Large intestine (tissue), 3 donors: ENCODE results near the gene U2AF2. TPM values are rescaled to one million over a fixed set of nuclear protein-coding genes. Genes with fewer than 3 reads are reported as not detected.

Source experiments
- DNase-seq, 2 donors: peaks; one replicate each; pipeline versions ENCODE4 v3.0.0 to v3.0.0-alpha.2; 2013
- H3K27ac ChIP-seq: one replicate; pipeline ENCODE4 v1.5.1; 2013; ENCODE audit warnings: low read length
- H3K27me3 ChIP-seq: 2 replicates; pipeline ENCODE4 v1.6.1; 2013; ENCODE audit warnings: low read length; ENCODE audit not compliant: control insufficient read depth, insufficient read depth
- H3K36me3 ChIP-seq: 2 replicates; pipeline ENCODE4 v1.6.1; 2013; ENCODE audit warnings: low read length; ENCODE audit not compliant: control insufficient read depth, insufficient read depth
- H3K4me1 ChIP-seq: one replicate; pipeline ENCODE4 v1.6.1; 2013; ENCODE audit warnings: low read length; ENCODE audit not compliant: control insufficient read depth, insufficient read depth
- H3K4me3 ChIP-seq: one replicate; pipeline ENCODE4 v1.5.1; 2013; ENCODE audit warnings: low read length
- H3K9me3 ChIP-seq: one replicate; pipeline ENCODE4 v1.6.1; 2013; ENCODE audit warnings: mild to moderate bottlenecking, low read depth, low read length, moderate library complexity; ENCODE audit not compliant: control insufficient read depth
- WGBS: methylation state at CpG from one replicate; pipeline ENCODE4 v1.1.5; 2013; ENCODE audit warnings: low lambda C conversion rate; ENCODE audit not compliant: insufficient coverage; 5-methylcytosine and 5-hydroxymethylcytosine counted together
- polyA plus RNA-seq: library from polyadenylated mRNA; unstranded; fragments of 120-200 nt; gene quantifications from one replicate; pipeline ENCODE4 v1.2.1, GENCODE V29; 2013

U2AF2 gene
- polyA plus RNA-seq, 1 donor: 167 TPM

DNA sequence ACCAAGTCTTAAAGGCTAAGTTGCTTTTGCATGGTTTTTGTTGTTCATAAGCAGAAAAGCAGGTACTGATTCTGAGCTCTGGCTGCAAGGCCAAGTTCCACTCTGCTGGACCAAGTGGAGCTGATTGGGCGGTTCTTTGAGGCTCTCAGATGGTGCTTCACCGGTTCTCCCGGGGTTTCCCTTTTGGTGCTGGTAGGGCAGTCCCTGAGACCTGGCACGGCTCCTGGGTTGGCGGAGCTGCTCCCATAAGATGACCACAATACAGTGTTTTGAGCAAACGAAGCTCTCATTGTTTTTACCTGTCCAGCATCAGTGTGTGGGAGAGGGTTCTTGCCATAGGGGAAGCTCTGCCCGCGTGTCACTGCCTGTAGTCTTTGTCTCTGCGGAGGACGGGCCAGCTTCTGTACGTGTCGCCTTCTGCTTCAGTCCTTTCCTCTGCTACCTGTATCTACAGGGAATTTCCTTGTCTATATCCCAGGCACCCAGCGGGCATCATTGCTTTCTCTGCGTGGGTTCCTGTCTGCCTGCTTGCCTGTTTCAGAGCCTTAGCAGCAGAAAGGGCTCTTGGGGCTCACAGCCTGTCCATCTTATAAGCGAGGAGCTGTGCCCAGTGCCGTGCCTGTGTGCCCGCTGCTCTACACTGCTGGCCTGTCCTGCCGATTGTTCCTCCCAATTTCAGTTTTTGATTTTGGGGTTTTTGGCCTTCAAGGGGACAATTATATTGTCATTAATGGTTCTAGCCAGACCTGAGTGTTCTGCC, 2.3 kb downstream of the U2AF2 start:
- Histone ChIP-seq H3K4me3 (peak overlapping the region; percentile 99), H3K27ac (no peak overlapping the region), H3K9me3 (peaks cover 2% of the 10 kb centered on the region), H3K36me3 (peaks cover 43% of the 10 kb centered on the region), H3K4me1 (peaks cover 14% of the 10 kb centered on the region), H3K27me3 (no peaks in the 10 kb centered on the region)
- no peak for DNase-seq
- 100% methylated on average over 2 of the region's 18 CpGs for WGBS

DNA sequence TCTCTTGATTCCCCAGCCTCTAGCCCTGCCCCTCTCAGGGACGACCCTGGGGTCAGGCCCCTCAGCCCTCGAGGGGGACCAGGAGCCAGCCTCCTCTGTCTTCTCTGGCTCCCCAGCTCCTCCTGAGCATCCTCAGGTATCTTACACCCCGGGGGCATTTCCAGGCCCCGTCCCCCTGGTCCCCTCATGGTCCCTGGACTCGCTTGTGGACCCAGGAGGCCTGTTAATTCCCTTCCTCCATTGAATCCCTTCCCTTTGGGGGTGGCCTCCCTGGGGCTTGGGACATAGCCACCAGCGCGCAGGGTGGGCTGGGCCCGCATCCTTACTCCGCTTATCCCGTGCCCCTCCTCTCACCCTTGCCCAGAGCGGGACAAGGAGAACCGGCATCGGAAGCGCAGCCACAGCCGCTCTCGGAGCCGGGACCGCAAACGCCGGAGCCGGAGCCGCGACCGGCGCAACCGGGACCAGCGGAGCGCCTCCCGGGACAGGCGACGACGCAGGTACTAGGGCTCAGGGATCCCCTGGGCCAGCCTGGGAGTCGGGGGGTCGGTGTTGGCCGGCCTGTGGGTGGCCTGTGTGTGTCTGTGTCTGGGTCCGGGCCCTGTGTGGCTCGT, 4.1 kb downstream of the U2AF2 start:
- no CpG with 5 or more reads among the region's 37 CpGs for WGBS

DNA sequence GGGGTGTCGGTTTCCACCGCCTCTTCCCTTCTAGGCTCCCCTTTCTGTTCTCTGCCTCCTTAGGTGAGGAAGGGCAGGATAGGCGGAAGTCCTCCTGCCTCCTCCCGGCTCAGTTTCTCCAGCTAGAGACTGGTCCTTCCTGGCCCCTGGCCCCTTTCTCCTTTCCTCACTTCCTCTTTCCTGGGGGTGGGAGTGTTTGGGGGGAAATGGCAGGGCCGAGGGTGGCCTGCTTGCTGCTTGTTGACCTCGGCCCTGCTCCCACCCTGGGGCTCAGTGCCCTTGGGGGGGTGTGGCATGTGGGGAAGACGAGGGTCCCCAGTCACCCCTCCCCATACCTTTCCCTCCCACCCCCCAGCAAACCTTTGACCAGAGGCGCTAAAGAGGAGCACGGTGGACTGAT, 5.0 kb downstream of the U2AF2 start:
- no peak overlapping the region for H3K4me3 ChIP-seq
- WGBS: 100% methylated on average over 1 of the region's 9 CpGs
- H3K27me3 ChIP-seq: no peaks in the 10 kb centered on the region
- H3K36me3 ChIP-seq: peaks cover 63% of the 10 kb centered on the region
- no peak overlapping the region for H3K27ac ChIP-seq
- H3K4me1 ChIP-seq: peaks cover 14% of the 10 kb centered on the region
- DNase-seq: no peak
- H3K9me3 ChIP-seq: peaks cover 2% of the 10 kb centered on the region

More for the DNA sequence above, 4.1 kb downstream of the U2AF2 start:
- Histone ChIP-seq H3K9me3 (peaks cover 2% of the 10 kb centered on the region), H3K27me3 (no peaks in the 10 kb centered on the region), H3K27ac (no peak overlapping the region), H3K4me3 (no peak overlapping the region), H3K4me1 (peaks cover 14% of the 10 kb centered on the region), H3K36me3 (peaks cover 55% of the 10 kb centered on the region)
- DNase-seq: no peak

DNA sequence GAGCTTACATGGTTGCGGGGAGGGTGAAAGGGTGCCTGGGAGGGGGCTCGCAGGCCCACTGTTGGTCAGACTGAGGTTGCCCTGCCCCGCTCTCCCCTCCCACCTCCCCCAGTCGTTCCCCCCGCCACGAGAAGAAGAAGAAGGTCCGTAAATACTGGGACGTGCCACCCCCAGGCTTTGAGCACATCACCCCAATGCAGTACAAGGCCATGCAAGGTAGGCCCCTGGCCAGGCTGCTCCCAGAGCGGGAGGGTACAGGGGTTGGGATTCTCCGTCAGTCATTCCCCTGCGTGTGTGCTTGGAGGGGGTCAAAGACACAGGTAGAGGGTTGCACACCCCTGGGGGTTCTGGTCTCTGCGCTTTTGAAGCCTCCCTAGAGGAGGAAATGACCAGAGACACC, 5.6 kb downstream of the U2AF2 start:
- Histone ChIP-seq H3K36me3 (peaks cover 66% of the 10 kb centered on the region), H3K9me3 (no peaks in the 10 kb centered on the region), H3K27ac (no peak overlapping the region), H3K4me1 (peaks cover 14% of the 10 kb centered on the region), H3K4me3 (no peak overlapping the region), H3K27me3 (no peaks in the 10 kb centered on the region)
- no peak for DNase-seq
- no CpG with 5 or more reads among the region's 12 CpGs for WGBS

DNA sequence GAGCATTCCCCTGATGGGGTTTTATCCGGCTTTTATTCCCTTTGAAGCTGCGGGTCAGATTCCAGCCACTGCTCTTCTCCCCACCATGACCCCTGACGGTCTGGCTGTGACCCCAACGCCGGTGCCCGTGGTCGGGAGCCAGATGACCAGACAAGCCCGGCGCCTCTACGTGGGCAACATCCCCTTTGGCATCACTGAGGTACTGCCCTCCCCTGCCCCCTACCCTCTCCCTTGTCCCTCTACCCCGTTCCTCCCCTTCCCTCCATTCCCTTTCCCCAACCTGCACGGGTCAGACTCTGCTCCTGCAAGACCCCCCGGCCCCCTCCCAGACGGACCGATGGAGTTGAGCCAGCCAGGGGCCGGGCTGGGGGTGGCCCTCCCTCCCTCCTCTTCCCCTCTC, 6.2 kb downstream of the U2AF2 start:
- Histone ChIP-seq H3K4me1 (peaks cover 14% of the 10 kb centered on the region), H3K27me3 (no peaks in the 10 kb centered on the region), H3K9me3 (no peaks in the 10 kb centered on the region), H3K27ac (no peak overlapping the region), H3K36me3 (peaks cover 69% of the 10 kb centered on the region), H3K4me3 (no peak overlapping the region)
- DNase-seq: no peak
- no CpG with 5 or more reads among the region's 16 CpGs for WGBS

DNA sequence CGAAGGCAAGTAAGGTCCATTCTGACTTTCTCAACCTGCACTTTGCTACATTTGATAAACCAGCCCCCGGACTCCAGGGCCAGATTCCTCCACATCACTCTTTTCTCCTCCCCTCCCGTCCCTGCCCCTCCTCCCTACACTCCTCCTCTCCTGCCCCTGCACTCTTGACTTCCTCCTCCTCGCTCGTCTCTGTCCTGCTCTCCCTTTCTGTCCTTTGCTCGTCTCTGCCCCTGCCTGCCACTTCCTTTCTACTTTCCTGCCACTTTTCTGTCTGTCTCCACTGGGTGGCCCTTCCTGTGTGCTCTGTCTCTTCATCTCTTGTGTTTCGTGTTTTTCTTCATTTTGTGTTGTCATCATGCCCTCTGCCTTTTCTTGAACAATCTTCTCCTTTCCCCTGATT, 7.0 kb downstream of the U2AF2 start:
- Histone ChIP-seq H3K9me3 (no peaks in the 10 kb centered on the region), H3K27me3 (no peaks in the 10 kb centered on the region), H3K4me3 (no peak overlapping the region), H3K4me1 (peaks cover 12% of the 10 kb centered on the region), H3K36me3 (peaks cover 78% of the 10 kb centered on the region), H3K27ac (no peak overlapping the region)
- no peak for DNase-seq
- WGBS: 70% methylated on average over 4 of the region's 7 CpGs

DNA sequence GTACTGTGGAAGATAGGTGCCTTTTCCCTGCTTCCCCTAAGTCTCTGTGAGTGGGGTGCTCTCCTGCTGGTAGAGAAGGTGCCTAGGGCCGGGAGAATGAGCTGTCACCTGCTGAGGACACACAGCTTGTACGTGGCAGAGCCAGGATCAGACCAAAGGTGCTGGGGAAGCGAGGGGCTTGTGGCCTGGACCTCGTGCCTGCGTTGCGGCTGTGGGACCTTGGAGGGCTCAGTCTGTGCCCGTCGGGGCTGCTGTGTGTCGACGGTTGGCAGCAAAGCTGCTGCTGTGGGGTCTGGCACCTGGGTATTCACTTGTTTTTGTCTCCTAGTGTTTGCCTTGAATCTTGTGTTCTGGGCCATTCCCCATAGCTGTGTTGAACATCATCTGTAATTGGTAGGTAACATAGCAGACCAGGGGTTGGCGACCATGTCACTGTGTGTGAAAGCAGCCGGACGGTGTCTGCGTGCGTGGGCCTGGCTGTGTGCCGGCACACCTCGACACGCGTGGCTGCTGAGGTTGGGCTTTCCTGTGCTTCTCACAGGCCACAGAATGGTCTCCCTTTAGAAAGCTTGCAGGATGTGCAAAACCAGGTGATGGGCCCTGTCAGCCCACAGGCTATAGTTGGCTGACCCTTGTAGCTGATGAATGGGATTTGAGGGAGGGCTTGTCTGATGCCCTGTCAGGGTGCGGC, 9.2 kb downstream of the U2AF2 start:
- no peaks in the 10 kb centered on the region for H3K9me3 ChIP-seq
- no CpG with 5 or more reads among the region's 20 CpGs for WGBS
- no peak for DNase-seq
- peaks cover 89% of the 10 kb centered on the region for H3K36me3 ChIP-seq
- H3K27me3 ChIP-seq: no peaks in the 10 kb centered on the region
- peaks cover 19% of the 10 kb centered on the region for H3K4me1 ChIP-seq
- no peak overlapping the region for H3K4me3 ChIP-seq
- H3K27ac ChIP-seq: no peak overlapping the region

DNA sequence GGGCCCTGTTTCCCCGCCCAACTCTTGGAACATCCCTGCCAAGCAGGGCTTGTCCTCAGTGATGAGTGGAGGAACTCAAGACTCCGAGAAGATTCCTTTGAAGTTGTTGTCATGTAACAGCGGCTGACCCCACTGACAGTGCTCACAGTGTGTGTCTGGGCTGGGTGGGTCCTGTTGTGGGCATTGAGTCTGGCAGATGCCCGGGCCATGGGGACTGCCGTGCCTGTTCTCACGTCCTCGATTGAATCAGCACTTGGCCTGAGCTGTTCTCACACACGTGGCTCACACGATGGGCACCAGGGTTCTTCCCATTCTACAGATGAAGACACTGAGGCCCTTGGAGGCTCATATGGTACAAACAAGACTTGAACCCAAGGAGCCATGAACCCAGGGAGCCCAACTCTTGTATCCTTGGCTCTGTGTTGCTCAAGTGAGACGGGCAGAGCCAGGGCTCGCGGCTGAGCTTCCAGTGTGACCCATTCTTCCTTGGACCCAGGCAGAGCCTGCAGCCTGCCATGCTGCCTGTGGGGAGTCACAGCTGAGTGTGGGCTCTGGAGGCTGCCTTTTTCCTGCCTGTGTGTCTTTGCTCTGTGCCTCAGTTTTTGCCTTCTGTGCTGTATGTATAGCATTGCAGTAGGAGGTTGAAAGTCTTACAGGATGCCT, 11.6 kb downstream of the U2AF2 start:
- peaks cover 19% of the 10 kb centered on the region for H3K4me1 ChIP-seq
- H3K4me3 ChIP-seq: no peak overlapping the region
- DNase-seq: no peak
- H3K9me3 ChIP-seq: no peaks in the 10 kb centered on the region
- H3K27me3 ChIP-seq: no peaks in the 10 kb centered on the region
- no peak overlapping the region for H3K27ac ChIP-seq
- no CpG with 5 or more reads among the region's 12 CpGs for WGBS
- peaks cover 87% of the 10 kb centered on the region for H3K36me3 ChIP-seq

DNA sequence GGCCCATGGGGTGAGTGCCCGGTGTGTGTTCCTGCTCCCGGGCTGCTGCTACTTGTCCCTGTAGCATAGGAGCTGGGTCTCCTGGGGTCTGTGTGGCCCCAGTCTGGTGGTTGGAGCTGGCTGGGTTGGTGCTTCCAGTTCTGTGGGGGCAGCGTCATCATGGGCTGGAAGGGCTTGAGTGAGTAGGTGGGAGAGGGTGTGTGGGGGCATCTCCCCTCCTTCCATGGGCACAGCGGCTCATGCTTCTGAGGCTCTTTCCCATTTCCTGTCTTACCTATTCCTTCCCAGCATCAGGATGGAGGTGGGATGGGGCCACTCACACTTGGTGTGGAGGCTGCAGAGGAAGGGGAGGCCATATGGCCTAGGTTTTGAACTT, 12.2 kb downstream of the U2AF2 start:
- peaks cover 84% of the 10 kb centered on the region for H3K36me3 ChIP-seq
- no peak for DNase-seq
- no CpG with 5 or more reads among the region's 4 CpGs for WGBS

DNA sequence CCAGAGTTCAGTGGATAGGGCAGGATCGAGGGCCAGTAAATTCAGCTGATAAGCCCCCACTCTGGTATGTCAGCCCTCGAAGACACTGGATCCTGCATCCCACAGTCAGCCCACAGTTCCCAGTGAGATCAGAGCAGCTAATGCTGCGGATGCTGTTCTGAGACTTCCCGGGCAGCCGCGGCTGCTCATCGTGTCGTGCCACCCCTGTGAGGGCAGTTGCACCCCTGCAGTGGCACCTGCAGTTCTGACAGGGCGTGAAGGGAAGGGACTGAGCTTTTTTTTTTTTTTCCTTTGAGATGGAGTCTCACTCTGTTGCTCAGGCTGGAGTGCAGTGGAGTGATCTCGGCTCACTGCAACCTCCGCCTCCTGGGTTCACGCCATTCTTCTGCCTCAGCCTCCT, 12.7 kb downstream of the U2AF2 start:
- WGBS: no CpG with 5 or more reads among the region's 12 CpGs
- H3K9me3 ChIP-seq: no peaks in the 10 kb centered on the region
- H3K27ac ChIP-seq: peak overlapping the region; percentile 46
- no peak overlapping the region for H3K4me3 ChIP-seq
- peaks cover 84% of the 10 kb centered on the region for H3K36me3 ChIP-seq
- DNase-seq: no peak
- H3K4me1 ChIP-seq: peaks cover 19% of the 10 kb centered on the region
- no peaks in the 10 kb centered on the region for H3K27me3 ChIP-seq

More for the DNA sequence above, 12.2 kb downstream of the U2AF2 start:
- Histone ChIP-seq H3K9me3 (no peaks in the 10 kb centered on the region), H3K4me3 (no peak overlapping the region), H3K27me3 (no peaks in the 10 kb centered on the region), H3K4me1 (peaks cover 19% of the 10 kb centered on the region), H3K27ac (peak overlapping the region; percentile 46)
